GM13976 (cell line): ENCODE results near the gene DHX16.
"Not testable (repeated sequence)": the region's sequence is repeated elsewhere in the genome, so short reads cannot be mapped to it uniquely, and the experiment has no call there.

Experiments used
- DNase-seq: peaks from one replicate; pipeline ENCODE4 v3.0.0; 2012; ENCODE audit warnings: low spot score
- in situ Hi-C: fragments of 300-500 bp; cut with MboI; formaldehyde crosslinking; loops from one replicate; pipeline ENCODE4 v1.12.0; 2022; ENCODE audit warnings: low sequenced_read_pairs, mixed read lengths, inconsistent platforms; ENCODE audit not compliant: unreplicated experiment
- TF ChIP-seq, protein P1 (sequence below): IDR thresholded peaks from 2 replicates; pipeline ENCODE4 v1.5.1; 2012; ENCODE audit warnings: borderline replicate concordance, mild to moderate bottlenecking; ENCODE audit not compliant: insufficient read depth; ENCODE audit errors: extremely low read depth, missing control alignments, control extremely low read depth

DHX16 gene

GRCh38 chr6:30672445-30673253 lies at the start of gene DHX16:
Gene DHX16 (minus strand): TSS chr6:30673006. CDS start chr6:30672841, 165 bp downstream.
- TF ChIP-seq, protein P1, sequence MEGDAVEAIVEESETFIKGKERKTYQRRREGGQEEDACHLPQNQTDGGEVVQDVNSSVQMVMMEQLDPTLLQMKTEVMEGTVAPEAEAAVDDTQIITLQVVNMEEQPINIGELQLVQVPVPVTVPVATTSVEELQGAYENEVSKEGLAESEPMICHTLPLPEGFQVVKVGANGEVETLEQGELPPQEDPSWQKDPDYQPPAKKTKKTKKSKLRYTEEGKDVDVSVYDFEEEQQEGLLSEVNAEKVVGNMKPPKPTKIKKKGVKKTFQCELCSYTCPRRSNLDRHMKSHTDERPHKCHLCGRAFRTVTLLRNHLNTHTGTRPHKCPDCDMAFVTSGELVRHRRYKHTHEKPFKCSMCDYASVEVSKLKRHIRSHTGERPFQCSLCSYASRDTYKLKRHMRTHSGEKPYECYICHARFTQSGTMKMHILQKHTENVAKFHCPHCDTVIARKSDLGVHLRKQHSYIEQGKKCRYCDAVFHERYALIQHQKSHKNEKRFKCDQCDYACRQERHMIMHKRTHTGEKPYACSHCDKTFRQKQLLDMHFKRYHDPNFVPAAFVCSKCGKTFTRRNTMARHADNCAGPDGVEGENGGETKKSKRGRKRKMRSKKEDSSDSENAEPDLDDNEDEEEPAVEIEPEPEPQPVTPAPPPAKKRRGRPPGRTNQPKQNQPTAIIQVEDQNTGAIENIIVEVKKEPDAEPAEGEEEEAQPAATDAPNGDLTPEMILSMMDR: peak; percentile 90
- DNase-seq: peak; percentile 95
- in situ Hi-C loops: loop anchor here (5.0 kb wide), 1 partner anchor 55 kb away; no protein-coding TSS in a partner anchor

- DNase-seq, in situ Hi-C loops: not testable (repeated sequence)
These were observed 49.1 kb upstream of the DHX16 start for GRCh38 chr6:30722025-30722279.

- peak; percentile 92 for DNase-seq
- TF ChIP-seq, protein P1: peak; percentile 25
- in situ Hi-C loops: no loop called here
These were observed 48.6 kb upstream of the DHX16 start for GRCh38 chr6:30721198-30722024.

DNA sequence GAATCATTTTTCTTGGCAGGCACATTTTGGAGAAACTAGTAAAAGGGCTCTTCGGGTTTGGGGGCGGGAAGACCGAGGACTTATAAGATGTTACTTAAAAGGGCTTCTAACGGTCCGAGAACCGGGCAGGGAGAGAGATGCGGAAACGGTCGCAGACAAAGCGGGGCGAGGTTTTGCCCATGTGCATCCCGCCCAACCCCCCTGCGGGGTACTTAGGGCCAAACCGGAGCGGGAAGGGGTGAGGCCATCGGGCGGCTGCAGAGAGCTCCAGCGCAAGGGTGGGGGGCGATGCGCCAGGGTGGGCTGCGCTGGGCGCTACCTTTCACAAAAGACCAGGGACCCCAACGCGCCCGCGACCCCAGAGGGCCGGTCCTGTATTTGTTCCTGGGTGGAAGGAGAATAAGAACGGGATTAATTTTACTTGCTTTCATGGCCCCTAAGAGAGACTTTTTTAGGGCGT lies 48.0 kb upstream of the DHX16 start:
- DNase-seq: no peak
- in situ Hi-C loops: no loop called here
- TF ChIP-seq, protein P1: no peak

- TF ChIP-seq, protein P1: no peak
- in situ Hi-C loops: no loop called here
- DNase-seq: peak; percentile 88
These were observed 47.3 kb upstream of the DHX16 start, which contains the start of gene TUBB for GRCh38 chr6:30719791-30720737. Gene TUBB (plus strand): TSS chr6:30720352. CDS start chr6:30720507, 155 bp downstream.

GRCh38 chr6:30719356-30719755 lies 46.5 kb upstream of the DHX16 start:
- TF ChIP-seq, protein P1: no peak
- in situ Hi-C loops: no loop called here
- no peak for DNase-seq

DNA sequence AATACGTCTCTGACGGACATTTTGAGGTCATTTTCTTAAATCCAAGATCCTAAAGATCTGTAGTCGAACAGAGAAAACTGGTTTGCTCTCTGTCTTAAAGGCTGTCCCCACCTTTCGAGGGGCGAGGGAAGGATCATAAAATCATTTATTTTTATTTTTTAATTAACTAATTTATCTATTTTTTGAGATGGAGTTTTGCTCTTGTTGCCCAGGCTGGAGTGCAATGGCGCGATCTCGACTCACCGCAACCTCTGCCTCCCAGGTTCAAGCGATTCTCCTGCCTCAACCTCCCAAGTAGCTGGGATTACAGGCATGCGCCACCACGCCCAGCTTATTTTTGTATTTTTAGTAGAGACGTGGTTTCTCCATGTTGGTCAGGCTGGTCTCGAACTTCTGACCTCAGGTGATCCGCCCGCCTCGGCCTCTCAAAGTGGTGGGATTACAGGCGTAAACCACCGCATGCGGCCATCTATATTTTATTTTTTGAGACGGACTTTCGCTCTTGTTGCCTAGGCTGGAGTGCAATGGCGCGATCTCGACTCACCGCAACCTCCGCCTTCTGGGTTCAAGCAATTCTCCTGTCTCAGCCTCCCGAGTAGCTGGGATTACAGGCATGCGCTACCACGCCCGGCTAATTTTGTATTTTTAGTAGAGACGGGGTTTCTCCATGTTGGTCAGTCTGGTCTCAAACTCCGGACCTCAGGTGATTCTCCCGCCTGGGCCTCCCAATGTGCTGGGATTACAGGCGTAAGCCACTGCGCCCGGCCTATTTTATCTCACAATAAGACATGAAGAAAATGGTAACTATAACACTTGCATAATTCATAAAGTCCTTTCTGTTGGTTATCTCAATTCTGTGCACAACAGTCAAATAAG lies 45.3 kb upstream of the DHX16 start:
- DNase-seq, in situ Hi-C loops: not testable (repeated sequence)
